ENCODE results near the gene EFNA1. TPM values are rescaled to one million over a fixed set of nuclear protein-coding genes. Genes with fewer than 3 reads are reported as not detected.

The EFNA1 gene
- total and polyA plus RNA-seq, 2 of the 13 experiments (the other 11 are each of a cell fraction or from before 2014, with no cell fraction given), result 81.8 to 874 TPM

GRCh38 chr1:155135415-155136028 lies 7.8 kb downstream of the EFNA1 start, which contains the start of gene SLC50A1 (continued):
- TF ChIP-seq RFXANK (CRISPR knock-in tag; IDR thresholded peaks at IDR 0.05) (no peak), ZNF232 (CRISPR knock-in tag; IDR thresholded peaks at IDR 0.05; ENCODE audit: borderline replicate concordance) (no peak; the same call in 1 of the 2 replicates), GMEB1 (CRISPR knock-in tag; IDR thresholded peaks at IDR 0.05; ENCODE audit: borderline replicate concordance) (peak; percentile 90), USF2 (IDR thresholded peaks at IDR 0.05; ENCODE audit: low read depth, low read length) (no peak), USF2 (CRISPR knock-in tag; IDR thresholded peaks at IDR 0.05; ENCODE audit: borderline replicate concordance) (no peak; the same call in 1 of the 2 replicates), ZBTB39 (CRISPR knock-in tag; IDR thresholded peaks at IDR 0.05) (no peak; the same call in 1 of the 2 replicates), GPN1 (CRISPR knock-in tag; IDR thresholded peaks at IDR 0.05; ENCODE audit: borderline replicate concordance) (no peak), HBP1 (CRISPR knock-in tag; IDR thresholded peaks at IDR 0.05; ENCODE audit: low read depth) (no peak), THRA (CRISPR knock-in tag; IDR thresholded peaks at IDR 0.05; ENCODE audit: borderline replicate concordance) (no peak; the same call in none of the 2 replicates), ZNF749 (CRISPR knock-in tag; IDR thresholded peaks at IDR 0.05; ENCODE audit: borderline replicate concordance) (peak; percentile 83; the same call in 1 of the 2 replicates), TEAD3 (CRISPR knock-in tag; optimal IDR thresholded peaks at IDR 0.05; ENCODE audit: borderline replicate concordance) (no peak), E2F1 (CRISPR knock-in tag; IDR thresholded peaks at IDR 0.05) (peak; percentile 38; the same call in 1 of the 2 replicates), KLF16 (CRISPR knock-in tag; IDR thresholded peaks at IDR 0.05) (peak in 1 of 2 experiments; percentile 65; a peak in 1 of 4 replicates), ZNF24 (IDR thresholded peaks at IDR 0.05) (no peak), PAF1 (CRISPR knock-in tag; IDR thresholded peaks at IDR 0.05) (peak; percentile 83; the same call in 1 of the 2 replicates), SOX13 (IDR thresholded peaks at IDR 0.05) (no peak), SOX13 (CRISPR knock-in tag; conservative IDR thresholded peaks at IDR 0.05 in 1 of 2, IDR thresholded peaks at IDR 0.05 in 1 of 2) (peak; percentile 25 to 66; a peak in 2 of 4 replicates), MED1 (CRISPR knock-in tag; IDR thresholded peaks at IDR 0.05) (no peak; the same call in 1 of the 2 replicates), KAT2B (IDR thresholded peaks at IDR 0.05; ENCODE audit: borderline replicate concordance, low read depth, low read length) (no peak)

All from HepG2 (cell line).